HG03378 (cell line): Measurements from ENCODE around the gene PCDHGA11.
"Not testable (repeated sequence)": the region's sequence is repeated elsewhere in the genome, so short reads cannot be mapped to it uniquely, and the experiment has no call there.

Source experiments
- ATAC-seq: cut with Tn5 transposase; IDR thresholded peaks from one replicate; pipeline ENCODE4 v1.9.1; 2021; ENCODE audit warnings: mild to moderate bottlenecking, moderate library complexity; ENCODE audit not compliant: unreplicated experiment

The PCDHGA11 gene

GRCh38 chr5:141398608-141399007, 22.2 kb upstream of the PCDHGA11 start:
- ATAC-seq = no peak

DNA sequence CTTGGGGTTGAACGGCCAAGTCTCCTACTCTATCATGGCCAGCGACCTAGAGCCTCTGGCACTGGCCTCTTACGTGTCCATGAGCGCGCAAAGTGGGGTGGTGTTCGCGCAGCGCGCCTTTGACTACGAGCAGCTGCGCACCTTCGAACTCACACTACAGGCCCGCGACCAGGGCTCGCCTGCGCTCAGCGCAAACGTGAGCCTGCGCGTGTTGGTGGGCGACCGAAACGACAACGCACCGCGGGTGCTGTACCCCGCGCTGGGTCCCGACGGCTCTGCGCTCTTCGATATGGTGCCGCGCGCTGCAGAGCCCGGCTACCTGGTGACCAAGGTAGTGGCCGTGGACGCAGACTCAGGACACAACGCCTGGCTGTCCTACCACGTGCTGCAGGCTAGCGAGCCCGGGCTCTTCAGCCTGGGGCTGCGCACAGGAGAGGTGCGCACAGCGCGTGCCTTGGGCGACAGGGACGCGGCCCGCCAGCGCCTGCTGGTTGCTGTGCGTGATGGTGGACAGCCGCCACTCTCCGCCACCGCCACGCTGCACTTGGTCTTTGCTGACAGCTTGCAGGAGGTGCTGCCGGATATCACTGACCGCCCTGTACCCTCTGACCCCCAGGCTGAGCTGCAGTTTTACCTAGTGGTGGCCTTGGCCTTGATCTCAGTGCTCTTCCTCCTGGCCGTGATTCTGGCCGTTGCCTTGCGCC, 21.1 kb upstream of the PCDHGA11 start:
- no peak for ATAC-seq

DNA sequence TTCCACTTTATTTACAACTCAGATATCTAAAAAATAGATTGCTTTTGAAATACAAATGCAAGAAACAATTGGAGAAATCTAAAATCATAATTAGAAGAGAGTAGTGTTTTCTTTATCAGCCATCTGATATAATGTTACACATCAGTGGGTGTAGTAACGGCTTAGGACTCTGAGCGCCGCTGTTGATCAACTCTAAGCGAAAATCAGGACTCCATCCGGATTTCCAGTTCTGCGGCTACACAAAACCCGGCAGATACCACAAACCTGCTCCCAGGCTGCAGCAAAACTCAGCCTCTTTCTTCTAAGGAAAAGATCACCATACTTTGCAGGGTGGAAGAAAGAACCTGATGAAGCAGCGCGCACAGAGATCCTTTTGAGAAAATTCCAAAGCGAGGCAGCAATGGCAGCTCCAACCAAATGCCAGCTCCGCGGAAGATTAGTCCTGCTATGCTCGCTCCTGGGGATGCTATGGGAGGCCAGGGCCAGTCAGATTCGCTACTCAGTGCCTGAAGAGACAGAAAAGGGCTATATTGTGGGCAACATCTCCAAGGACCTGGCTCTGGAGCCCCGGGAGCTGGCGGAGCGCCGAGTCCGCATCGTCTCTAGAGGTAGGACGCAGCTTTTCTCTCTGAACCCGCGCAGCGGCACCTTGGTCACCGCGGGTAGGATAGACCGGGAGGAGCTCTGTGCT, 18.2 kb upstream of the PCDHGA11 start, which contains the start of gene PCDHGA9:
TSS of gene PCDHGA9 (plus strand) at position 226 of the 691 bp plus-strand sequence. CDS start at position 401, 175 bp downstream.
- no peak for ATAC-seq

DNA sequence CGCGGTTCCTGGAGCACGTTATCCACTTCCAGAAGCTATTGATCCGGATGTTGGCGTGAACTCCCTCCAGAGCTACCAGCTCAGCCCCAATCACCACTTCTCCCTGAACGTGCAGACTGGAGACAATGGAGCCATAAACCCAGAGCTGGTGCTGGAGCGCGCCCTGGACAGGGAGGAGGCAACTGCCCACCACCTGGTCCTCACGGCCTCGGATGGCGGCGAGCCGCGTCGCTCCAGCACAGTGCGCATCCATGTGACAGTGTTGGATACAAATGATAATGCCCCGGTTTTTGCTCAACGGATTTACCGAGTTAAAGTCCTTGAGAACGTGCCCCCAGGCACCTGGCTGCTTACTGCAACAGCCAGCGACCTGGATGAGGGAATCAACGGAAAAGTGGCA, 17.5 kb upstream of the PCDHGA11 start:
- no peak for ATAC-seq

- ATAC-seq = not testable (repeated sequence)
Observed at GRCh38 chr5:141407790-141408505, 12.9 kb upstream of the PCDHGA11 start, which contains the start of gene PCDHGB6. Gene PCDHGB6 (plus strand): TSS chr5:141408021. CDS start chr5:141408203, 182 bp downstream.

DNA sequence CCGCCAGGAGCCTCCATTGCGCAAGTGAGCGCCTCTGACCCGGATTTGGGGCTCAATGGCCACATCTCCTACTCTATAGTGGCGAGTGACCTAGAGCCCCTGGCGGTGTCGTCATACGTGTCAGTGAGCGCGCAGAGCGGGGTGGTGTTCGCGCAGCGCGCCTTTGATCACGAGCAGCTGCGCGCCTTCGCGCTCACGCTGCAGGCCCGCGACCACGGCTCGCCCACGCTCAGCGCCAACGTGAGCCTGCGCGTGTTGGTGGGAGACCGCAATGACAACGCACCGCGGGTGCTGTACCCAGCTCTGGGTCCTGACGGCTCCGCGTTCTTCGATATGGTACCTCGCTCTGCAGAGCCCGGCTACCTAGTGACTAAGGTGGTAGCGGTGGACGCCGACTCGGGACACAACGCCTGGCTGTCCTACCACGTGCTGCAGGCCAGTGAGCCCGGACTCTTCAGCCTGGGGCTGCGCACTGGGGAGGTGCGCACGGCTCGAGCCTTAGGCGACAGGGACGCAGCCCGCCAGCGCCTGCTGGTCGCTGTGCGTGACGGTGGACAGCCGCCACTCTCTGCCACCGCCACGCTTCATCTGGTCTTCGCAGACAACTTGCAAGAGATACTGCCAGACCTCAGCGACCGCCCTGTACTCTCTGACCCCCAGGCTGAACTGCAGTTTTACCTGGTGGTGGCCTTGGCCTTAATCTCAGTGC, 11.1 kb upstream of the PCDHGA11 start:
- no peak for ATAC-seq

GRCh38 chr5:141411575-141411974, 9.3 kb upstream of the PCDHGA11 start:
- no peak for ATAC-seq

GRCh38 chr5:141412854-141413539, 7.9 kb upstream of the PCDHGA11 start, which contains the start of gene PCDHGA10:
Gene PCDHGA10 (plus strand): TSS chr5:141412987. CDS start chr5:141413176, 189 bp downstream.
- ATAC-seq = peak; percentile 70

DNA sequence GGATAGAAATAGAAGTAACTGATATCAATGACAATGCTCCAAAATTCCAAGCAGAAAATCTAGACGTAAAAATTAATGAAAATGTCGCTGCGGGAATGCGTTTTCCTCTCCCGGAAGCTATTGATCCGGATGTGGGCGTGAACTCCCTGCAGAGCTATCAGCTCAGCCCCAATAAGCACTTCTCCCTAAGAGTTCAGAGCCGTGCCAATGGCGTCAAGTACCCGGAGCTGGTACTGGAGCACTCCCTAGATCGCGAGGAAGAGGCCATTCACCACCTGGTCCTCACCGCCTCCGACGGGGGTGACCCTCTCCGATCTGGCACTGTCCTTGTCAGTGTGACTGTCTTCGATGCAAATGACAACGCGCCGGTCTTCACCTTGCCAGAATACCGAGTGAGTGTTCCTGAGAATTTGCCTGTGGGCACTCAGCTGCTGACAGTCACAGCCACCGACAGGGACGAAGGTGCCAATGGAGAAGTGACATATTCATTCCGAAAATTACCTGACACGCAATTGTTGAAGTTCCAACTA, 7.2 kb upstream of the PCDHGA11 start:
- no peak for ATAC-seq

DNA sequence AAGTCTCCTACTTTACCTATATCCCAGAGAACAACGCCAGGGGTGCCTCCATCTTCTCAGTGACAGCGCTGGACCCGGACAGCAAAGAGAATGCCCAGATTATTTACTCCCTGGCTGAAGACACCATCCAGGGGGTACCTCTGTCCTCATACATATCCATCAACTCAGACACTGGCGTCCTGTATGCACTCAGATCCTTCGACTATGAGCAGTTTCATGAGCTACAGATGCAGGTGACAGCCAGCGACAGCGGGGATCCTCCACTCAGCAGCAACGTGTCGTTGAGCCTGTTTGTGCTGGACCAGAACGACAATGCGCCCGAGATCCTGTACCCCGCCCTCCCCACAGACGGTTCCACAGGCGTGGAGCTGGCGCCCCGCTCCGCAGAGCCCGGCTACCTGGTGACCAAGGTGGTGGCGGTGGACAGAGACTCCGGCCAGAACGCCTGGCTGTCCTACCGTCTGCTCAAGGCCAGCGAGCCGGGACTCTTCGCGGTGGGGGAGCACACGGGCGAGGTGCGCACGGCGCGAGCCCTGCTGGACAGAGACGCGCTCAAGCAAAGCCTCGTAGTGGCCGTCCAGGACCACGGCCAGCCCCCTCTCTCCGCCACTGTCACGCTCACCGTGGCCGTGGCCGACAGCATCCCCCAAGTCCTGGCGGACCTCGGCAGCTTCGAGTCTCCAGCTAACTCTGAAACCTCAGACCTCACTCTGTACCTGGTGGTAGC, 6.1 kb upstream of the PCDHGA11 start:
- not testable (repeated sequence) for ATAC-seq

DNA sequence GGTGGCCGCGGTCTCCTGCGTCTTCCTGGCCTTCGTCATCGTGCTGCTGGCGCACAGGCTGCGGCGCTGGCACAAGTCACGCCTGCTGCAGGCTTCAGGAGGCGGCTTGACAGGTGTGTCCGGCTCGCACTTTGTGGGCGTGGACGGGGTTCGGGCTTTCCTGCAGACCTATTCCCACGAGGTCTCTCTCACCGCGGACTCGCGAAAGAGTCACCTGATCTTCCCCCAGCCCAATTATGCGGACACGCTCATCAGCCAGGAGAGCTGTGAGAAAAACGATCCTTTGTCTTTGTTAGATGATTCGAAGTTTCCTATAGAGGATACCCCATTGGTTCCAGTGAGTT, 5.6 kb upstream of the PCDHGA11 start:
- ATAC-seq = not testable (repeated sequence)

DNA sequence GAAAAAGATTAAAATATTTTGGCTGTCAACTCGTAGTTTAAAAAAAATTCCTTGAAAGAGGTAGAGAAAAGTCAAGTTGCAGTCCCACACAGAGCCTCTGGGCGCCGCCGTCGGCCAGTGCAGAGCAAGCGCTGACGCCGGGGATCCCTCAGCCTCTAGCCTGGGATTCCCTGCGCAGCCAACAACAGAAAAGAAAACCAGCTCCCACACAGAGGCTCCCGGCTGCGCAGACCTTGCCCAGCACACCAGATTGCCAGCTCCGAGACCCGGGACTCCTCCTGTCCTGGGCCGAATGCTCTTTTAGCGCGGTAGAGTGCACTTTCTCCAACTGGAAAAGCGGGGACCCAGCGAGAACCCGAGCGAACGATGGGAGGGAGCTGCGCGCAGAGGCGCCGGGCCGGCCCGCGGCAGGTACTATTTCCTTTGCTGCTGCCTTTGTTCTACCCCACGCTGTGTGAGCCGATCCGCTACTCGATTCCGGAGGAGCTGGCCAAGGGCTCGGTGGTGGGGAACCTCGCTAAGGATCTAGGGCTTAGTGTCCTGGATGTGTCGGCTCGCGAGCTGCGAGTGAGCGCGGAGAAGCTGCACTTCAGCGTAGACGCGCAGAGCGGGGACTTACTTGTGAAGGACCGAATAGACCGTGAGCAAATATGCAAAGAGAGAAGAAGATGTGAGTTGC, 3.2 kb upstream of the PCDHGA11 start, which contains the start of gene PCDHGB7:
TSS of gene PCDHGB7 (plus strand) at position 184 of the 679 bp plus-strand sequence. CDS start at position 367, 183 bp downstream.
- ATAC-seq = peak; percentile 71

DNA sequence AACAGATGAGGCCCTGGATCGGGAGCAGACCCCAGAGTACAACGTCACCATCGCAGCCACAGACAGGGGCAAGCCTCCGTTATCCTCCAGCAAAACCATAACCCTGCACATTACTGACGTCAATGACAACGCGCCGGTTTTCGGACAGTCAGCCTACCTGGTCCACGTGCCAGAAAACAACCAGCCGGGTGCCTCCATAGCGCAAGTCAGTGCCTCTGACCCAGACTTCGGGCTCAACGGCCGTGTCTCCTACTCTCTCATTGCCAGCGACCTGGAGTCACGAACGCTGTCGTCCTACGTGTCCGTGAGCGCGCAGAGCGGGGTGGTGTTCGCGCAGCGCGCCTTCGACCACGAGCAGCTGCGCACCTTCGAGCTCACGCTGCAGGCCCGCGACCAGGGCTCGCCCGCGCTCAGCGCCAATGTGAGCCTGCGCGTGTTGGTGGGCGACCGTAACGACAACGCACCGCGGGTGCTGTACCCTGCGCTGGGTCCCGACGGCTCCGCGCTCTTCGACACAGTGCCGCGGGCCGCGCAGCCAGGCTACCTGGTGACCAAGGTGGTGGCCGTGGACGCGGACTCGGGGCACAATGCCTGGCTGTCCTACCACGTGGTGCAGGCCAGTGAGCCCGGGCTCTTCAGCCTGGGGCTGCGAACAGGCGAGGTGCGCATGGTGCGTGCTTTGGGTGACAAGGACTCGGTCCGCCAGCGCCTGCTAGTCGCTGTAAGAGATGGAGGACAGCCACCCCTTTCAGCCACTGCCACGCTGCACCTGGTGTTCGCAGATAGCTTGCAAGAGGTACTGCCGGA, 1.6 kb upstream of the PCDHGA11 start:
- ATAC-seq = no peak

- no peak for ATAC-seq
Observed at GRCh38 chr5:141421489-141421855, 621 bp downstream of the PCDHGA11 start.

GRCh38 chr5:141422742-141423291, 2.0 kb downstream of the PCDHGA11 start:
- ATAC-seq = no peak

GRCh38 chr5:141427783-141428426, 7.1 kb downstream of the PCDHGA11 start:
- no peak for ATAC-seq
